HG02571 (cell line): ENCODE data around the gene A2ML1.
"Not testable (repeated sequence)": the region's sequence is repeated elsewhere in the genome, so short reads cannot be mapped to it uniquely, and the experiment has no call there.

Experiments used
- ATAC-seq: cut with Tn5 transposase; IDR thresholded peaks from one replicate; pipeline ENCODE4 v1.9.1; 2021; ENCODE audit warnings: mild to moderate bottlenecking, moderate library complexity; ENCODE audit not compliant: unreplicated experiment

The A2ML1 gene

GRCh38 chr12:8847435-8847834 is 25.0 kb downstream of the A2ML1 start:
- no peak for ATAC-seq

GRCh38 chr12:8849876-8850275 is 27.5 kb downstream of the A2ML1 start:
- no peak for ATAC-seq

GRCh38 chr12:8852119-8852518 is 29.7 kb downstream of the A2ML1 start:
- no peak for ATAC-seq

GRCh38 chr12:8855891-8856290 is 33.5 kb downstream of the A2ML1 start:
- no peak for ATAC-seq

- not testable (repeated sequence) for ATAC-seq
These were observed 37.0 kb downstream of the A2ML1 start for GRCh38 chr12:8859448-8859847.

DNA sequence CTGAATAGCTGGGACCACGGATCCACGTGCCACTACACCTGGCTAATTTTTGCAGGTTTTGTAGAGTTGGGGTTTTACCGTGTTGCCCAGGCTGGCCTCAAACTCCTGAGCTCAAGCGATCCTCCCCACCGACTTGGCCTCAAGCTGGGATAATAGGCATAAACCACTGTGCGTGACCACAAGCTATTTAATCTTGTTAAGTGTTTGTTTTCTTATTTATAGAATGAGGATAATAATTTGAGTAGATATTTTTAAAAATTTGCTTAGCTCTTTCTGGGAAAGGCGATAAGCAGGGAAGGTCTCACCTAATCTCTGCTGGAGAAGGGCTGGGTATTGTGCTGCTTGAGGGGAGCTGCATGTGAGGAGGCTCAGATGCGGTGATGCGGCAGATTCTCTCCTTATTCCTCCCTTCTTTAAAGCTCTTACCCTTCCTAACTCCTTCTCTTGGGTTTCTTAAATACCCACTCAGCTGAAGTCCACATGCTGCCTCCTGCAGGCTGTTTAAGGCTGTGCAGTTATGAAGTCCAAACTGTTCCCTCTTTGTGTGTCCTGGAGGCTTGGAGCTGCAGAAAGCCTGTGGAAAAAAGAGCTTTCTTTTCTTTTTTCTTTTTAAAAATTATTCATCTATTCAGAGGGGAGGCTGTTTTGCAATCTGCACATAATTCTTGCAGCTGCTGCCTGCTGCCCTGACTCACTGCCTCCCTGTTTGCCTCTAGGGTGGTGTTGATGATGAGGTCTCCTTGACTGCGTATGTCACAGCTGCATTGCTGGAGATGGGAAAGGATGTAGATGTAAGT is 37.9 kb downstream of the A2ML1 start:
- ATAC-seq = no peak

- ATAC-seq = no peak
These were observed 44.0 kb downstream of the A2ML1 start for GRCh38 chr12:8866429-8866828.

GRCh38 chr12:8867009-8867408 is 44.6 kb downstream of the A2ML1 start:
- no peak for ATAC-seq

DNA sequence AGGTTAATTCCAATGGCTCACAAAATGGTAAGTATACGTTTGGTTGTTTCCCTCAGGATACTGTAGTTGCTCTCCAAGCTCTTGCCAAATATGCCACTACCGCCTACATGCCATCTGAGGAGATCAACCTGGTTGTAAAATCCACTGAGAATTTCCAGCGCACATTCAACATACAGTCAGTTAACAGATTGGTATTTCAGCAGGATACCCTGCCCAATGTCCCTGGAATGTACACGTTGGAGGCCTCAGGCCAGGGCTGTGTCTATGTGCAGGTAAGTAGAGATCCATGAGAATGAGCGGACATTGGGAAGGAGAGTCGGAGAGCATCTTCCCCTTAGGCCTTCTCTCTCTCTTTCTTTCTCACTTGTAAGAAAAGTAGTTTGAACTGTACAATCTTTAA is 45.4 kb downstream of the A2ML1 start:
- ATAC-seq = no peak

- no peak for ATAC-seq
These were observed 48.2 kb downstream of the A2ML1 start for GRCh38 chr12:8870586-8870985.

- ATAC-seq = no peak
These were observed 48.6 kb downstream of the A2ML1 start for GRCh38 chr12:8871068-8871467.

DNA sequence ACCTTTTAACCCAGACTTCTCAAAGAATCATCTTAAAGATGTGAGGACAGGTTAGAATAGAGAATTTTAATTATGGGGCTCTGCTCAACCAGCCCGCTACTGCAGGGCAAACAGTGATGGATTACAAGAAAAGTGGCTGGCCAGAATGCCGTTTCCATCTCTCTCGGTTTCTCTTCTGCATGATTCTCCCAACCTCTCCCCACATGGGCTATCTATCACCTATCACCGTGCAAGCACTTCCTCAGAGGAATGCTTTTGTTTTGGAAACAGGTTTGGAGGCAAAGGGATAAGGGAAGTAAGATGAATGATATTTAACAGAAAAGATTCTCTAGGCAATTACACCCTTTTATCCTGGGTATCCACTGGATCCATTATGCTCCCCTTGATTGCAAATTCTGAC is 54.5 kb downstream of the A2ML1 start:
- no peak for ATAC-seq

GRCh38 chr12:8886502-8887284 is 64.3 kb downstream of the A2ML1 start:
- ATAC-seq = no peak

DNA sequence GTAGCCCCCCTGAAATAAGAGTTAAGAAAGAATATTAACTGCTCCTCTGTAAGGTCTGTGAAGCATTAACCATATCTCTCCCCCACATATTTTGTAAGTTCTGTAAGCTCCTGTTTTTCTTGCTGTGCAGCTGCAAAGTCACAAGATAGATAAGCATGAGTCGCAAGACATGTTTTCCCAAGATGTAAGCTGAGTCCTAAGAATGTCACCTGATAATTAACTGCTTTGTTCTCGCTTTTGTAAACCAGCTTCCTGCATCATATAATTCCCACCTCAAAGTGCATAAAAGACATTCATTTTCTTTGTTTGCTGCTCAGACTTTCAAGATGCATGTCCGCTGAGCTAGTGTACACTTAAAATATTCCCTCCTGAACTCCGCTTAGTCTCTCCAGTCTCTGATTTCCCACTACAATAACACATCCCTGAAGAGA is 64.9 kb downstream of the A2ML1 start:
- ATAC-seq = no peak

- no peak for ATAC-seq
These were observed 68.1 kb downstream of the A2ML1 start for GRCh38 chr12:8890313-8891085.

GRCh38 chr12:8891976-8892375 is 69.6 kb downstream of the A2ML1 start:
- ATAC-seq = no peak

- no peak for ATAC-seq
These were observed 72.0 kb downstream of the A2ML1 start for GRCh38 chr12:8894378-8894777.

GRCh38 chr12:8894986-8895385 is 72.6 kb downstream of the A2ML1 start:
- no peak for ATAC-seq

DNA sequence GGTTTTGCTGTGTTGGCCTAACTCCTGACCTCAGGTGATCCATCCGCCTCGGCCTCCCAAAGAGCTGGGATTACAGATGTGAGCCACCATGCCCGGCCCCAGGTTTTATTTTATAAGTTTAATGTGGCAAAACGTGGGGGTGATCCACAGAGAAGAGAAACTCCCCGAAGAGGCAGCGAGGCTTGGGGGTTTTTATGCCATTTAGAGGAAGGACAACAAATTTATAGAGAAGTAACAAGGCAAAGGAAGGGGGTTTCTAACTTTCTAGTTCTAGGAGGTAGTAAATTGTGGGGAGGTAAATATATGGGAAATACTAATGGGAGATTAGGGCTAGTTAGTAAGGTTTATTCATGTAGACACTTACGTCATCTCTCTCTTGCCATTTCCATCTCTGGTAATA is 74.7 kb downstream of the A2ML1 start:
- no peak for ATAC-seq

DNA sequence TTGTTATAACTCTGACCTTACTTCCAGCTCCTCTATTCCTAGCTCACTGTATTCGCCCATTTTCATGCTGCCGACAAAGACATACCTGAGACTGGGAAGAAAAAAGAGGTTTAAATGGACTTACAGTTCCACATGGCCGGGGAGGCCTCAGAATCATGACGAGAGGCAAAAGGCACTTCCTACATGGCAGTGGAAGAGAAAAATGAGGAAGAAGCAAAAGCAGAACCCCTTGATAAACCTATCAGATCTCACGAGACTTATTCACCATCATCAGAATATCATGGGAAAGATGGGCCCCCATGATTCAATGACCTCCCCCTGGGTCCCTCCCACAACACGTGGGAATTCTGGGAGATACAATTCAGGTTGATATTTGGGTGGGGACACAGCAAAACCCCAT is 77.4 kb downstream of the A2ML1 start:
- ATAC-seq = no peak

- ATAC-seq = not testable (repeated sequence)
These were observed 80.3 kb downstream of the A2ML1 start for GRCh38 chr12:8902703-8903102.
